GM19467 (cell line): ENCODE results near the gene ZNF333.
"Not testable (repeated sequence)": the region's sequence is repeated elsewhere in the genome, so short reads cannot be mapped to it uniquely, and the experiment has no call there.

Experiments
- ATAC-seq: cut with Tn5 transposase; IDR thresholded peaks from one replicate; pipeline ENCODE4 v1.9.1; 2021; ENCODE audit warnings: mild to moderate bottlenecking, moderate library complexity; ENCODE audit not compliant: unreplicated experiment

The ZNF333 gene

GRCh38 chr19:14765841-14766240, 76.0 kb downstream of the ZNF333 start:
- not testable (repeated sequence) for ATAC-seq

- no peak for ATAC-seq
Measured at GRCh38 chr19:14767466-14767971, 77.7 kb downstream of the ZNF333 start.

- ATAC-seq, result no peak
Measured at GRCh38 chr19:14768001-14768400, 78.2 kb downstream of the ZNF333 start.

- ATAC-seq, result no peak
Measured at GRCh38 chr19:14769201-14769600, 79.4 kb downstream of the ZNF333 start.

GRCh38 chr19:14770136-14770535, 80.3 kb downstream of the ZNF333 start:
- no peak for ATAC-seq

GRCh38 chr19:14770944-14771839, 81.3 kb downstream of the ZNF333 start:
- no peak for ATAC-seq

GRCh38 chr19:14772467-14772866, 82.6 kb downstream of the ZNF333 start:
- ATAC-seq, result no peak

GRCh38 chr19:14772995-14773394, 83.1 kb downstream of the ZNF333 start:
- no peak for ATAC-seq

GRCh38 chr19:14773722-14774121, 83.9 kb downstream of the ZNF333 start:
- ATAC-seq, result not testable (repeated sequence)

- no peak for ATAC-seq
Measured at GRCh38 chr19:14774373-14774772, 84.5 kb downstream of the ZNF333 start.

- ATAC-seq, result not testable (repeated sequence)
Measured at GRCh38 chr19:14775326-14775725, 85.5 kb downstream of the ZNF333 start.

- no peak for ATAC-seq
Measured at GRCh38 chr19:14775869-14776586, 86.2 kb downstream of the ZNF333 start.

GRCh38 chr19:14777645-14778044, 87.8 kb downstream of the ZNF333 start:
- not testable (repeated sequence) for ATAC-seq

- ATAC-seq, result not testable (repeated sequence)
Measured at GRCh38 chr19:14778110-14778845, 88.4 kb downstream of the ZNF333 start, which contains the start of gene ADGRE2. TSS of gene ADGRE2 (minus strand) at chr19:14778560. CDS start at chr19:14776756, 1,804 bp downstream.

GRCh38 chr19:14779151-14779550, 89.3 kb downstream of the ZNF333 start:
- ATAC-seq, result no peak

GRCh38 chr19:14780622-14781225, 90.9 kb downstream of the ZNF333 start:
- ATAC-seq, result not testable (repeated sequence)

GRCh38 chr19:14781713-14782536, 92.1 kb downstream of the ZNF333 start:
- ATAC-seq, result not testable (repeated sequence)

GRCh38 chr19:14782626-14783409, 93.0 kb downstream of the ZNF333 start:
- no peak for ATAC-seq
